K562 (cell line): Measurements from ENCODE around the gene PTPRT. TPM values are rescaled to one million over a fixed set of nuclear protein-coding genes. Genes with fewer than 3 reads are reported as not detected.

ENCODE experiments used
- ATAC-seq: fragments of 200-7000 bp; cut with Tn5 transposase; 3 replicates; pipeline ENCODE4 v1.9.1; 2020; ENCODE audit warnings: moderate library complexity
- BruUV-seq: library from RNA; stranded (reverse); fragments of 400-500 nt; replicated peaks from 2 replicates; lab custom pipeline; 2021; lab: Mats Ljungman, UMichigan
- CTCF ChIA-PET: fragments of 300-600 bp; formaldehyde crosslinking; extraction: SDS; loops from one replicate; lab custom pipeline; 2021; ENCODE audit warnings: low intra/inter-chr PET ratio; lab: Yijun Ruan, JAX
- POLR2A ChIA-PET: fragments of 300-600, 350-650 bp; sonication (Branson Sonifier 250); formaldehyde crosslinking; extraction: SDS; loops from one replicate; lab custom pipeline; 2021; ENCODE audit warnings: antibody characterized with exemption, inconsistent platforms; lab: Yijun Ruan, JAX
- DNase-seq, 4 experiments: peaks; one replicate each; pipeline versions ENCODE4 v3.0.0 to v3.0.0-alpha.2; 2011 to 2018; ENCODE audit warnings: low spot score in 3 of 4, mixed read lengths in 3 of 4; ENCODE audit errors: extremely low read depth in 1 of 4
- FAIRE-seq: peaks from 2 replicates; lab custom pipeline; 2011; peaks lifted over from hg19 to GRCh38; lab: Jason Lieb, UNC
- H2AFZ ChIP-seq: 2 replicates; pipeline ENCODE4 v1.6.0; 2011; ENCODE audit warnings: low read depth, low read length, control low read depth, inconsistent platforms
- H3K27ac ChIP-seq: fragments of 200-600 bp; 3 replicates; pipeline ENCODE4 v1.8.0; 2011; ENCODE audit warnings: low read depth, mild to moderate bottlenecking, control low read depth, inconsistent platforms, low read length, moderate library complexity, mixed read lengths; ENCODE audit errors: extremely low read depth
- H3K27me3 ChIP-seq, 2 experiments: fragments of 300-600 bp in 1 of 2; 2 replicates in 1 of 2; 3 replicates in 1 of 2; pipeline versions ENCODE4 v1.6.0 to v1.8.0; 2011; ENCODE audit warnings: inconsistent platforms in 2 of 2, low read length in 2 of 2, mild to moderate bottlenecking in 1 of 2, mixed read lengths in 1 of 2, moderate library complexity in 1 of 2; ENCODE audit not compliant: control insufficient read depth in 2 of 2, insufficient read depth in 2 of 2
- H3K36me3 ChIP-seq: fragments of 300-600 bp; 3 replicates; pipeline ENCODE4 v1.8.0; 2011; ENCODE audit warnings: mild to moderate bottlenecking, low read length, inconsistent platforms; ENCODE audit not compliant: control insufficient read depth, insufficient read depth
- H3K4me1 ChIP-seq, 2 experiments: fragments of 200-600 bp in 1 of 2; replicated peaks in 1 of 2; 2 replicates in 1 of 2; 3 replicates in 1 of 2; pipeline versions ENCODE4 v1.5.1 to v1.8.0; 2011; ENCODE audit warnings: inconsistent platforms in 2 of 2, low read length in 2 of 2, mild to moderate bottlenecking in 1 of 2, mixed read lengths in 1 of 2, moderate library complexity in 1 of 2; ENCODE audit not compliant: control insufficient read depth in 2 of 2, insufficient read depth in 2 of 2
- H3K4me2 ChIP-seq: 2 replicates; pipeline ENCODE4 v1.6.1; 2011; ENCODE audit warnings: low read length, control low read depth, inconsistent platforms, mixed read lengths; ENCODE audit not compliant: insufficient read depth
- H3K4me3 ChIP-seq: fragments of 200-600 bp; sonication (generic), shearing (Covaris generic); 2 replicates; pipeline ENCODE4 v1.5.1; 2016; ENCODE audit warnings: control low read depth, inconsistent platforms
- H3K79me2 ChIP-seq: fragments of 200-600 bp; 3 replicates; pipeline ENCODE4 v1.8.0; 2011; ENCODE audit warnings: low read length, inconsistent platforms; ENCODE audit not compliant: control insufficient read depth, insufficient read depth
- H3K9ac ChIP-seq, 2 experiments: 2 replicates each; pipeline versions ENCODE4 v1.6.0 to v1.6.1; 2011; ENCODE audit warnings: low read depth in 2 of 2, low read length in 2 of 2, control low read depth in 1 of 2, inconsistent platforms in 1 of 2, mild to moderate bottlenecking in 1 of 2, mixed read lengths in 1 of 2; ENCODE audit not compliant: insufficient read depth in 1 of 2
- H3K9me1 ChIP-seq: one replicate; pipeline ENCODE4 v1.6.0; 2011; ENCODE audit warnings: inconsistent platforms, mild to moderate bottlenecking, low read length, moderate library complexity; ENCODE audit not compliant: control insufficient read depth, insufficient read depth
- H3K9me3 ChIP-seq: replicated peaks from 2 replicates; pipeline ENCODE4 v1.5.1; 2011; ENCODE audit warnings: low read depth, low read length, inconsistent platforms; ENCODE audit not compliant: control insufficient read depth, insufficient read depth
- H4K20me1 ChIP-seq: replicated peaks from 2 replicates; pipeline ENCODE4 v1.6.1; 2011; ENCODE audit warnings: low read length, inconsistent platforms, mixed read lengths; ENCODE audit not compliant: control insufficient read depth, insufficient read depth
- CBX2 ChIP-seq: fragments of 200-600 bp; sonication (generic); IDR thresholded peaks from one replicate; pipeline ENCODE4 v1.6.1; 2012; ENCODE audit warnings: mild to moderate bottlenecking, low read length, inconsistent platforms; ENCODE audit not compliant: insufficient read depth, poor library complexity, severe bottlenecking
- CCAR2 ChIP-seq: fragments of 200-400 bp; formaldehyde crosslinking; IDR thresholded peaks from 2 replicates; pipeline ENCODE4 v1.6.1; 2017; ENCODE audit warnings: mild to moderate bottlenecking, low read depth, low read length
- ELK1 ChIP-seq: sonication (generic); formaldehyde crosslinking; IDR thresholded peaks from 2 replicates; pipeline ENCODE4 v1.8.1; 2022; ENCODE audit warnings: missing genetic modification reagents
- FUS ChIP-seq: fragments of 200-400 bp; formaldehyde crosslinking; optimal IDR thresholded peaks from 2 replicates; pipeline ENCODE3; 2017; ENCODE audit warnings: low read depth, low read length
- GTF2A2 ChIP-seq: IDR thresholded peaks from 2 replicates; pipeline ENCODE4 v1.6.1; 2016; ENCODE audit warnings: mild to moderate bottlenecking, missing genetic modification characterization, missing compliant biosample characterization
- IRF1 ChIP-seq: sonication (generic); formaldehyde crosslinking; IDR thresholded peaks from 2 replicates; pipeline ENCODE4 v1.8.0; 2022; ENCODE audit warnings: missing genetic modification reagents, mild to moderate bottlenecking, borderline replicate concordance
- NFIC ChIP-seq: fragments of 450-650 bp; IDR thresholded peaks from 2 replicates; pipeline ENCODE4 v1.6.1; 2017; ENCODE audit warnings: mild to moderate bottlenecking, inconsistent platforms
- NFXL1 ChIP-seq: fragments of 450-650 bp; formaldehyde crosslinking; IDR thresholded peaks from 2 replicates; pipeline ENCODE4 v1.4.0; 2021; ENCODE audit warnings: mild to moderate bottlenecking
- RBM14 ChIP-seq: fragments of 200-400 bp; formaldehyde crosslinking; IDR thresholded peaks from 2 replicates; pipeline ENCODE4 v1.6.1; 2018; ENCODE audit warnings: low read depth, mild to moderate bottlenecking, low read length, moderate library complexity, borderline replicate concordance; ENCODE audit not compliant: insufficient read depth
- ZNF133 ChIP-seq: fragments of 250-450 bp; sonication (Bioruptor Pico); IDR thresholded peaks from 2 replicates; pipeline ENCODE4 v1.4.0; 2020; ENCODE audit warnings: mild to moderate bottlenecking
- ZNF668 ChIP-seq: fragments of 250-450 bp; sonication (Bioruptor Pico); IDR thresholded peaks from 2 replicates; pipeline ENCODE4 v1.8.0; 2022; ENCODE audit warnings: mild to moderate bottlenecking, inconsistent platforms
- WGBS: fragments of 100-300 bp; shearing (Covaris generic); methylation state at CpG from one replicate; pipeline ENCODE4 v1.1.6; 2016; ENCODE audit warnings: low coverage, mixed read lengths; ENCODE audit not compliant: insufficient coverage; ENCODE audit errors: missing lambda C conversion rate; 5-methylcytosine and 5-hydroxymethylcytosine counted together
- in situ Hi-C: fragments of 300-500 bp; cut with MboI; formaldehyde crosslinking; loops from 4 replicates; pipeline ENCODE4 v1.15.0; 2018; ENCODE audit warnings: inconsistent platforms, mixed read lengths
- intact Hi-C: fragments of 100-400 bp; cut with micrococcal nuclease; formaldehyde crosslinking; loops from 2 replicates; pipeline ENCODE4 v1.14.2; 2022
- polyA plus RNA-seq, 8 experiments: library from polyadenylated mRNA; depleted of rRNA in 4 of 8; stranded (reverse) in 5 of 8; unstranded in 3 of 8; fragments of >200 nt; fragmentation: Nextera tagmentation in 2 of 8; fragmentation: Illumina TruSeq in 1 of 8; extraction: Ambion mirVana in 2 of 8; extraction: Trizol in 1 of 8; gene quantifications; 2 replicates each; pipeline versions ENCODE4 v1.2.1 to v1.2.3, GENCODE V29; 2011 to 2014; ENCODE audit warnings: inconsistent platforms in 1 of 8, missing spikeins in 1 of 8
- total RNA-seq, 7 experiments: library from RNA; depleted of rRNA in 6 of 7; stranded (reverse); fragments of >200 nt in 6 of 7; fragmentation: Illumina TruSeq in 2 of 7; extraction: Trizol in 2 of 7; gene quantifications; 2 replicates each; pipeline versions ENCODE4 v1.2.1 to v1.2.3, GENCODE V29; 2011 to 2021; ENCODE audit warnings: low replicate concordance in 1 of 7

PTPRT gene
- total and polyA plus RNA-seq, 9 of the 15 experiments (the other 6 are each of a cell fraction or from before 2014, with no cell fraction given): not detected

GRCh38 chr20:42118409-42119125, 1071.1 kb downstream of the PTPRT start:
- no peaks in the 10 kb centered on the region for H3K4me1 ChIP-seq
- H3K9me1 ChIP-seq: no peaks in the 10 kb centered on the region
- no peak overlapping the region for H3K9ac ChIP-seq
- in situ Hi-C loops: no loop called here
- POLR2A ChIA-PET: interaction anchor here (0.6 kb wide), 1 partner anchor 9 kb away, joined by 3 read pairs; no protein-coding TSS in a partner anchor
- FAIRE-seq (no peak), ATAC-seq (no peak), DNase-seq (no peak)
- CTCF ChIA-PET: no interaction called here
- H3K79me2 ChIP-seq: no peaks in the 10 kb centered on the region
- H3K36me3 ChIP-seq: no peaks in the 10 kb centered on the region
- no peak overlapping the region for H2AFZ ChIP-seq
- H4K20me1 ChIP-seq: 0 out of 2 replicates have a peak, but pooled peaks cover 3% of the 10 kb centered on the region
- H3K4me3 ChIP-seq: no peak overlapping the region
- BruUV-seq: no TSS peak
- H3K27ac ChIP-seq: no peak overlapping the region
- no peak overlapping the region for H3K4me2 ChIP-seq
- intact Hi-C loops: no loop called here
- WGBS: 0% methylated on average over 6 of the region's 7 CpGs
- H3K9me3 ChIP-seq: no peaks in the 10 kb centered on the region
- TF ChIP-seq RBM14 (no peak), CBX2 (no peak), ZNF668 (CRISPR knock-in tag) (no peak), FUS (no peak), ELK1 (CRISPR knock-in tag) (no peak), NFXL1 (CRISPR knock-in tag) (no peak), NFIC (no peak), CCAR2 (no peak), IRF1 (no peak), GTF2A2 (tag) (no peak), ZNF133 (CRISPR knock-in tag) (no peak)
- peaks cover 0 to 9% of the 10 kb centered on the region in 2 experiments; a peak in 3 of 5 replicates for H3K27me3 ChIP-seq
